Activated CD8-positive, alpha-beta memory T cell treated with anti-CD3 and anti-CD28 coated beads, Interleukin-2, amount 50 U/mL, for 24 hours (primary cell): ENCODE results near the gene LRRTM4.

Source experiments
- DNase-seq: peaks from one replicate; pipeline ENCODE4 v3.0.0-alpha.2; 2020; ENCODE audit errors: extremely low read depth

The LRRTM4 gene

GRCh38 chr2:76997296-76997695 is 524.9 kb downstream of the LRRTM4 start:
- DNase-seq, result no peak

- DNase-seq, result no peak
These were observed 536.6 kb downstream of the LRRTM4 start for GRCh38 chr2:76985387-76986136.

GRCh38 chr2:76984359-76984758 is 537.8 kb downstream of the LRRTM4 start:
- no peak for DNase-seq

GRCh38 chr2:76980067-76980787 is 541.9 kb downstream of the LRRTM4 start:
- DNase-seq, result no peak

GRCh38 chr2:76977846-76978727 is 544.1 kb downstream of the LRRTM4 start:
- no peak for DNase-seq

- no peak for DNase-seq
These were observed 546.4 kb downstream of the LRRTM4 start for GRCh38 chr2:76975752-76976151.

- no peak for DNase-seq
These were observed 548.6 kb downstream of the LRRTM4 start for GRCh38 chr2:76973610-76974009.

GRCh38 chr2:76965772-76966171 is 556.4 kb downstream of the LRRTM4 start:
- no peak for DNase-seq

GRCh38 chr2:76958749-76959148 is 563.4 kb downstream of the LRRTM4 start:
- no peak for DNase-seq

- DNase-seq, result no peak
These were observed 568.3 kb downstream of the LRRTM4 start for GRCh38 chr2:76953733-76954347.

GRCh38 chr2:76946631-76947145 is 575.5 kb downstream of the LRRTM4 start:
- no peak for DNase-seq

GRCh38 chr2:76940559-76940958 is 581.6 kb downstream of the LRRTM4 start:
- no peak for DNase-seq

GRCh38 chr2:76938153-76938552 is 584.0 kb downstream of the LRRTM4 start:
- no peak for DNase-seq

GRCh38 chr2:76932550-76932949 is 589.6 kb downstream of the LRRTM4 start:
- no peak for DNase-seq

GRCh38 chr2:76930056-76930744 is 592.0 kb downstream of the LRRTM4 start:
- no peak for DNase-seq

GRCh38 chr2:76928026-76928425 is 594.1 kb downstream of the LRRTM4 start:
- no peak for DNase-seq

- DNase-seq, result no peak
These were observed 601.2 kb downstream of the LRRTM4 start for GRCh38 chr2:76921006-76921405.

- no peak for DNase-seq
These were observed 626.7 kb downstream of the LRRTM4 start for GRCh38 chr2:76895469-76895868.

GRCh38 chr2:76870581-76870980 is 651.6 kb downstream of the LRRTM4 start:
- no peak for DNase-seq

- no peak for DNase-seq
These were observed 652.2 kb downstream of the LRRTM4 start for GRCh38 chr2:76870011-76870410.

- no peak for DNase-seq
These were observed 654.3 kb downstream of the LRRTM4 start for GRCh38 chr2:76867854-76868253.
